NCI-H1436 treated with DMSO at 0.1 percent for 48 hours (cell line): Measurements from ENCODE around the gene BCKDK.

Experiments
- DNase-seq: peaks from one replicate; lab custom pipeline; 2025; lab: John Stamatoyannopoulos, UW

The BCKDK gene

GRCh38 chr16:31108035-31108793 lies at the start of gene BCKDK:
Gene BCKDK, plus strand, starts transcription at chr16:31108386. Its CDS starts 838 bp downstream, at chr16:31109224.
- no peak for DNase-seq

- DNase-seq, result no peak
Measured at GRCh38 chr16:31061126-31061812, 46.9 kb upstream of the BCKDK start.

- no peak for DNase-seq
Measured at GRCh38 chr16:31061813-31062440, 46.3 kb upstream of the BCKDK start.

- no peak for DNase-seq
Measured at GRCh38 chr16:31063495-31063842, 44.7 kb upstream of the BCKDK start.

GRCh38 chr16:31063843-31064611 lies 44.2 kb upstream of the BCKDK start:
- DNase-seq, result no peak

- no peak for DNase-seq
Measured at GRCh38 chr16:31064882-31065461, 43.2 kb upstream of the BCKDK start.

GRCh38 chr16:31067342-31067741 lies 40.8 kb upstream of the BCKDK start:
- no peak for DNase-seq

- DNase-seq, result no peak
Measured at GRCh38 chr16:31071861-31072260, 36.3 kb upstream of the BCKDK start.

GRCh38 chr16:31072540-31073141 lies 35.5 kb upstream of the BCKDK start:
- no peak for DNase-seq

- DNase-seq, result peak; percentile 44
Measured at GRCh38 chr16:31073142-31073969, 34.8 kb upstream of the BCKDK start.

- DNase-seq, result peak; percentile 97
Measured at GRCh38 chr16:31073970-31074813, 34.0 kb upstream of the BCKDK start, which contains the start of the genes ZNF646 and ZNF668. Gene ZNF646, plus strand, starts transcription at chr16:31074422. Its CDS starts 1,903 bp downstream, at chr16:31076325. Gene ZNF668, minus strand, starts transcription at chr16:31074240. Its CDS starts 9,781 bp downstream, at chr16:31064459.

GRCh38 chr16:31074814-31075183 lies 33.4 kb upstream of the BCKDK start:
- no peak for DNase-seq

GRCh38 chr16:31076319-31076718 lies 31.9 kb upstream of the BCKDK start:
- DNase-seq, result no peak

- no peak for DNase-seq
Measured at GRCh38 chr16:31077024-31077423, 31.2 kb upstream of the BCKDK start.

GRCh38 chr16:31077592-31078396 lies 30.4 kb upstream of the BCKDK start:
- DNase-seq, result no peak

GRCh38 chr16:31078597-31079341 lies 29.4 kb upstream of the BCKDK start:
- no peak for DNase-seq

- DNase-seq, result no peak
Measured at GRCh38 chr16:31079342-31079944, 28.7 kb upstream of the BCKDK start.
